ENCODE results near the gene MUC5AC. TPM values are rescaled to one million over a fixed set of nuclear protein-coding genes. Genes with fewer than 3 reads are reported as not detected.

The MUC5AC gene
- total RNA-seq, 1 donor from 2014 or later = not detected

DNA sequence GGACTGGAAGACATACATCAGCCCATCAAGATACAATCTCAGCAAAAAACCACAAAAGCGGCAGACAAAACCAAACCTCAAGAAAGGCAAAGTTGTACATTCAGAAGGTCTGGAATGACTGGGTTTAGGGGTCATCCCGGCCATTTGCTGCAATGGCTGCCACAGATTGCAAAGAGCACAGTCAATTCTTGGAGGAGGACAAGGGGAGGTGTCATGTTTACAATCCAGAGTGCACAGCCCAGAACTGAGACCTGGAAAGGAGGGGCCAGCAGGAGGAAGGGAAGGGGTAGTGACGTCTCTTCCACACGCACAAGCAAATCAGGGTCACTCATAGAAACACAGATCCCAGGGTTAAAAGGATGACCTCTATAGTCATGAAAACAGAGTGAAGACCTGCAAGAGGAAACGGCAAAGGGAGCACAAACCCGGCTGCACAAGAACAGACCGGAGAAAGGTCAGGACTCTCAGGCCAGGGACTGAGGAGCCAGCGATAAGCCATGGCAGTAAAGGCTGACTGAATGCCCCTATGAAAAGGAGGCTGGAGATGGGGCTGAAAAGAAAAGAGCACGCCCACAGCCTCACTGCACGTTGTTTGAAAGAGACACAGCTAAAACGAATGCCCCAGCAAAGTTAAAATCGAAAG is 18.2 kb upstream of the MUC5AC start:
- TF ChIP-seq, protein P1, sequence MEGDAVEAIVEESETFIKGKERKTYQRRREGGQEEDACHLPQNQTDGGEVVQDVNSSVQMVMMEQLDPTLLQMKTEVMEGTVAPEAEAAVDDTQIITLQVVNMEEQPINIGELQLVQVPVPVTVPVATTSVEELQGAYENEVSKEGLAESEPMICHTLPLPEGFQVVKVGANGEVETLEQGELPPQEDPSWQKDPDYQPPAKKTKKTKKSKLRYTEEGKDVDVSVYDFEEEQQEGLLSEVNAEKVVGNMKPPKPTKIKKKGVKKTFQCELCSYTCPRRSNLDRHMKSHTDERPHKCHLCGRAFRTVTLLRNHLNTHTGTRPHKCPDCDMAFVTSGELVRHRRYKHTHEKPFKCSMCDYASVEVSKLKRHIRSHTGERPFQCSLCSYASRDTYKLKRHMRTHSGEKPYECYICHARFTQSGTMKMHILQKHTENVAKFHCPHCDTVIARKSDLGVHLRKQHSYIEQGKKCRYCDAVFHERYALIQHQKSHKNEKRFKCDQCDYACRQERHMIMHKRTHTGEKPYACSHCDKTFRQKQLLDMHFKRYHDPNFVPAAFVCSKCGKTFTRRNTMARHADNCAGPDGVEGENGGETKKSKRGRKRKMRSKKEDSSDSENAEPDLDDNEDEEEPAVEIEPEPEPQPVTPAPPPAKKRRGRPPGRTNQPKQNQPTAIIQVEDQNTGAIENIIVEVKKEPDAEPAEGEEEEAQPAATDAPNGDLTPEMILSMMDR (conservative IDR thresholded peaks at IDR 0.05; ENCODE audit: low read depth, low read length) = no peak
- H3K4me3 ChIP-seq (ENCODE audit: low read depth, low read length) = no peak overlapping the region
- DNase-seq (ENCODE audit: low read depth) = no peak

DNA sequence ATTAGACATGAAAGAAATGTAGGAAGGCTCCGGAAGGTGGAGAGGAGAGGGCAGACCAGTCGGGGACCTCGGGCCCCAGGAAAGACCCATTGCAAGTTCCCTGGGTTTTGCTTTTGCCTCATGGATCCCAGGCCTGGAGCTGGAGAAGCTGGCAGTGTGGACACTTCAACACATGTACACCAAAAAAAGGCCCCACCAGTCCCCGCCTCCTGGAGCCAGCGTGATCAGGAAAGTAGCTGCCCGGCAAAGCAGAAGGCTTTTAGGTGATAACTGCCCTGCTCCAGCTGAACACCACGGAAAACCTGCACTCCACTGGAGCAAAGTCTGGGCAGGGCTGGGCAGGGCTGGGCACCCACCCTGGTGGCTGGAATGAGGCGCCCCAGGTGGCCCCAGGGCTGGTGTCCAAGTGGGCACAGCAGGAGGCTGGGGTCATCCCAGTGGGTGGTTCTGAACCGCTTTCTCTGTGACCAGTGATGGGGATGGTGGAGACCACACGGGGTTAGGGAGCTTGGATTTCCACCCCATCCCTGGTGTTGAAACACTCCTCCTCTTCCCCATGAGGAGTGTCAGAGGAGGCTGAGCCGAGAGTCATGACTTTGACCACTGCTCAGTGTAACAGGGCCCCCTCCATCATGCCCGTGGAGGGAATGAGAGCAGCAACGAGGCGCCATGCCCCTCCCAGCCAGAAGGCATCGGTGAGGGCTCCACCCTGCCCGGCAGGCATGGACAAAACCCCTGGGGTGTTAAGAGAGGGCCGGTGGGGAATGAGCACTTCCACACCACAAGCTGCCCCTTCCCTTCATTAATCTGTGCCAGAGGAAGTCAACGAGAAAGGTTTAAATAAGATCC is 16.9 kb upstream of the MUC5AC start:
- DNase-seq (ENCODE audit: low read depth) = no peak
- H3K4me3 ChIP-seq (ENCODE audit: low read depth, low read length) = no peak overlapping the region
- TF ChIP-seq, protein P1 (conservative IDR thresholded peaks at IDR 0.05; ENCODE audit: low read depth, low read length) = no peak

DNA sequence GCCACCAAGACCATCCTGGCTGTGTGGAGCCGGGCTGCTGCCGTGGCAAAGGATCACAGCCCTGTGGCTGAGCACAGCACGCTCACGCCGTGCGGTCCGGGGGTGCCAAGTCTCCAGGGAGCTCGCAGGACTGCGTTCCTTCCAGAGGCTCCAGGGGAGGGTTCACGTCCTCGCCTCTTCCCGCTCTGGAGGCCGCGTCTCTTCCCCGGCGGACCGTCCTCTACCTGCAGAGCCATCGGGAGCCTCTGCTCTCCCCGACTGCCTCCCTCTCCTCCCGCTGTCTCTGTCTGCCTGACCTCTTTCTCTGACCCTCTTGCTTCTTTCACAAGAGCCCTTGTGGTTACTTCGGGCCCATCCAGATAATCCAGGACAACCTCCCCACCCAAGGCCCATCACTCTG is 11.4 kb upstream of the MUC5AC start:
- TF ChIP-seq, protein P1 (conservative IDR thresholded peaks at IDR 0.05; ENCODE audit: low read depth, low read length) = no peak
- no peak for DNase-seq (ENCODE audit: low read depth)
- no peak overlapping the region for H3K4me3 ChIP-seq (ENCODE audit: low read depth, low read length)

- TF ChIP-seq, protein P1 (conservative IDR thresholded peaks at IDR 0.05; ENCODE audit: low read depth, low read length) = no peak
- no peak overlapping the region for H3K4me3 ChIP-seq (ENCODE audit: low read depth, low read length)
- DNase-seq (ENCODE audit: low read depth) = no peak
These were observed 10.0 kb upstream of the MUC5AC start for GRCh38 chr11:1147792-1148191.

GRCh38 chr11:1148752-1149180 is 9.0 kb upstream of the MUC5AC start:
- H3K4me3 ChIP-seq (ENCODE audit: low read depth, low read length) = no peak overlapping the region
- TF ChIP-seq, protein P1 (conservative IDR thresholded peaks at IDR 0.05; ENCODE audit: low read depth, low read length) = no peak
- DNase-seq (ENCODE audit: low read depth) = no peak

GRCh38 chr11:1149545-1149944 is 8.2 kb upstream of the MUC5AC start:
- no peak for DNase-seq (ENCODE audit: low read depth)
- TF ChIP-seq, protein P1 (conservative IDR thresholded peaks at IDR 0.05; ENCODE audit: low read depth, low read length) = no peak

More at GRCh38 chr11:1149545-1149944, 8.2 kb upstream of the MUC5AC start:
- H3K4me3 ChIP-seq (ENCODE audit: low read depth, low read length) = no peak overlapping the region
